Activated T-cell treated with anti-CD3 and anti-CD28 coated beads for 24 hours (primary cell): ENCODE data around the gene PLEKHB2.
"Not testable (repeated sequence)": the region's sequence is repeated elsewhere in the genome, so short reads cannot be mapped to it uniquely, and the experiment has no call there.

Source experiments
- DNase-seq: peaks from one replicate; pipeline ENCODE4 v3.0.0-alpha.2; 2020; ENCODE audit warnings: low read depth

Gene PLEKHB2

GRCh38 chr2:131093696-131094462 lies 11.3 kb upstream of the PLEKHB2 start:
- DNase-seq = no peak

GRCh38 chr2:131094463-131095281 lies 10.5 kb upstream of the PLEKHB2 start:
- DNase-seq = no peak

- DNase-seq = no peak
Observed at GRCh38 chr2:131103165-131103564, 2.0 kb upstream of the PLEKHB2 start.

GRCh38 chr2:131104487-131105155 lies 515 bp upstream of the PLEKHB2 start:
- DNase-seq = peak; percentile 35

GRCh38 chr2:131105950-131106801 lies 1.0 kb downstream of the PLEKHB2 start:
- peak; percentile 35 for DNase-seq

- no peak for DNase-seq
Observed at GRCh38 chr2:131112529-131112928, 7.4 kb downstream of the PLEKHB2 start.

- DNase-seq = no peak
Observed at GRCh38 chr2:131113566-131114227, 8.6 kb downstream of the PLEKHB2 start.

- DNase-seq = not testable (repeated sequence)
Observed at GRCh38 chr2:131114950-131115349, 9.8 kb downstream of the PLEKHB2 start.

GRCh38 chr2:131115752-131116151 lies 10.6 kb downstream of the PLEKHB2 start:
- DNase-seq = no peak

- no peak for DNase-seq
Observed at GRCh38 chr2:131120815-131121317, 15.7 kb downstream of the PLEKHB2 start.

GRCh38 chr2:131121464-131121863 lies 16.3 kb downstream of the PLEKHB2 start:
- no peak for DNase-seq

- DNase-seq = no peak
Observed at GRCh38 chr2:131122496-131122895, 17.4 kb downstream of the PLEKHB2 start.

GRCh38 chr2:131123192-131123591 lies 18.1 kb downstream of the PLEKHB2 start:
- no peak for DNase-seq

- no peak for DNase-seq
Observed at GRCh38 chr2:131125195-131125757, 20.1 kb downstream of the PLEKHB2 start.

GRCh38 chr2:131126436-131126835 lies 21.3 kb downstream of the PLEKHB2 start:
- no peak for DNase-seq

GRCh38 chr2:131127076-131127475 lies 21.9 kb downstream of the PLEKHB2 start:
- DNase-seq = no peak

- no peak for DNase-seq
Observed at GRCh38 chr2:131127981-131128380, 22.8 kb downstream of the PLEKHB2 start.

GRCh38 chr2:131130298-131130596 lies 25.1 kb downstream of the PLEKHB2 start:
- no peak for DNase-seq

GRCh38 chr2:131132729-131133128 lies 27.6 kb downstream of the PLEKHB2 start:
- DNase-seq = no peak

GRCh38 chr2:131140581-131140980 lies 35.4 kb downstream of the PLEKHB2 start:
- no peak for DNase-seq

GRCh38 chr2:131142849-131143248 lies 37.7 kb downstream of the PLEKHB2 start:
- no peak for DNase-seq
